IPS DF 4.7 (cell line): Measurements from ENCODE around the gene RFC3.
"Not testable (repeated sequence)": the region's sequence is repeated elsewhere in the genome, so short reads cannot be mapped to it uniquely, and the experiment has no call there.

Source experiments
- DNase-seq: peaks from one replicate; pipeline ENCODE4 v3.0.0-alpha.2; 2013; ENCODE audit warnings: low spot score; ENCODE audit errors: extremely low read depth

Gene RFC3

GRCh38 chr13:33817901-33818706, at the start of gene RFC3:
Gene RFC3, plus strand, starts transcription at chr13:33818149. Its CDS starts 30 bp downstream, at chr13:33818179.
- DNase-seq = peak; percentile 53

DNA sequence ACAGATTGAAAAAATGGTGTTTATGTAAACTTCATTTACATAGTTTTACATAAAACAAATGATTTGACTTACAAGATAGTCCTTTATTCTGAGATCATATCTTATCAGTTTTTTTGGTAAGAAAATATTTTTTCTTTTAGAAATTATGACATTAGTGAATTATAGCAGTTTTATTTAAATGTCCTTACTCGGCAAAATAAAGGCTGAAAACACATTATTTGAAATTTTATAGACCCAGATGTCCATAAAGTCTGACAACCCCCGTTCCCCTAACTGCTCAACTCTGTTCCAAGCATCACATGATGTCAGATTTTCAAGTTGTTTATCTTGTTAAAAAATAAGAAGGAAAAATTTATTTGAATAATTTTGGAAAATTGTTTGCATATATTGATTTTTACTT, 46.7 kb upstream of the RFC3 start:
- DNase-seq = no peak

GRCh38 chr13:33773790-33774462, 44.0 kb upstream of the RFC3 start:
- DNase-seq = no peak

DNA sequence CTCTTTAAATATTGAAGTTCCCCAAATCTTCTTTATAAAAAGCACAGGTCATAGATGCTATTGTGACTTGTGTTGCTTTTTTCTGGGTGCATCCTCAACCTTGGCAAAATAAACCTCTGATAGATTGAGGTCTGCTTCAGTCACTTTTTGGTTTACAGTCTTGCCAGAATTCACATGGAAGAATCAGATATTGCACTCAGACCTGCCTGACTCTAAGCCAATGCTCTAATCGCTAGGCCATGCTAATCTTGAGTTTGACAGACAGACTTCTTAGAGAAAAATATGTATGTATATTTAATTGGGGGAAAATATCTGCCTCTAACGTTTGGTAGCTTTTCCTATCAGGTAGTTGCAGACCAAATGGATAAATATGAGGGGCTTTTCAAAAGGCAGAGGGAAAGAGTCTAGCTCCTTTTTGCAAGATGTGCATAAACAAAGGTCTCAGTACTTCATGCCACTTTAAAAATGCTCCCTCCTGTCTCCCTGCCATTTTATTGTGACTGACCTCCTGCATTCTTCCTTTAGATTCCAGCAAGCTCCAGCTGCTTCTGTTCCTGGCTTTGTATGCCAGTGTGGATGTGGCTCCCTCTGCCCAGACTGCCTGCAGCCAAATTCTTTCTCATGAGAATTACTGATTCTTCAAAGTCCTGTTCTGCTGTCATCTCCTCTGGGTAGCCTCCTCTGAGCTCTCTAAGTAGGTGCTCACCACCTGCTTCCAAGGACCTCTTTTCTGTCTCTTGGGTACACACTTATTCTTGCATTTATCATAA, 42.4 kb upstream of the RFC3 start:
- DNase-seq = no peak

GRCh38 chr13:33776239-33776881, 41.6 kb upstream of the RFC3 start:
- no peak for DNase-seq

DNA sequence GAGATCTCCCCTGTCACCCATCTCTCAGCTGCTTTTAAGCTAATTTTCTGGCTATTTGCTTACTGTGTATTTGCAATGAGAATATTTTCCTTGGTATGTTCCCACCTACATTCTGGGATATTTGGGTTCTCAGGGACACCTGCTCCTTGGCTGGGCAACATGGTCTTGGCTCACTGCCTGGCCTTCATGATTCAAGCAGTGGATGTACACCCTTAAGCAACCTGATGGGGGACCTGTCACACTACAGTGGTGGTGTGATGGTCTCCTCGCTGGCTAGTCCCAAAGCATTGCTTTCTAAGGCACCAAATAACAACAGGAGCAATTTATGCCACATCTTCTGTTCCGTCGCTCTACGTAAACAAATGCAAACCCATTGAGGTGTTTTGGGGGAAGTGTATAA, 35.3 kb upstream of the RFC3 start:
- no peak for DNase-seq

GRCh38 chr13:33783212-33783611, 34.7 kb upstream of the RFC3 start:
- DNase-seq = not testable (repeated sequence)

DNA sequence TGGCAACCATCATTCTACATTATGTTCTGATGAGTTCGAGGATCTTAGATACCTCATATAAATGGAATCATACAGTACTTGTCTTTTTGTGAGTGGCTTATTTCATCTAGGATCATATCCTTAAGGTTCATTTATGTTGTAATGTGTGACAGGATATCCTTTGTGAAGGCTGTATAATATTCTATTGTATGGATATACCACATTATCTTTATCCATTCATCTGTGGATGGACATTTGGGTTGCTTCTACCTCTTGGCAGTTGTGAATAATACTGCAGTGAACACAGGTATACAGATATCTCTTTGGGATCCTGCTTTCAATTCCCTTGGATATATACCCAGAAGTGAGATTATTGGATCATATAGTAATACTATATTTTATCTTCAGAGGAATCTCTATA, 33.2 kb upstream of the RFC3 start:
- DNase-seq = no peak

- no peak for DNase-seq
Measured at GRCh38 chr13:33785384-33785783, 32.6 kb upstream of the RFC3 start.

- no peak for DNase-seq
Measured at GRCh38 chr13:33787051-33787591, 30.8 kb upstream of the RFC3 start.

- no peak for DNase-seq
Measured at GRCh38 chr13:33789066-33789606, 28.8 kb upstream of the RFC3 start.

DNA sequence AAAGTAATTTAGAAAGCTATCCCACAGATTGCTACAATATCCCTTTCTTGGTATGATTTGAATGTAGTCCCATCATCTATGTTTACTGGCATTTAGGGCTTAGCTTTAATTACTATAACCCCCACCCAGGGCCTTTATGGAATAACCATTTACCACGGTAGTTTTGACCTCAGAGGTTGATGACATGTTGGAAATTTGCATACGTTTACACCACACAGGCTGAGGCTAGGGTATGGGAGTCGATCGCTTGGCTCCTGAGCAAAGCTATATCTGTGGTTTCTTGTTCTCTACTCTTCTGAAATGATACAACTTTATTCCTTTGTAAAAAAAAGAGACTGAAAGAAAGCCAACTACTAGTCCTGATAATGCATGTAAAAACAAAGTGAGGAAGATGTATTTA, 28.2 kb upstream of the RFC3 start:
- DNase-seq = no peak

DNA sequence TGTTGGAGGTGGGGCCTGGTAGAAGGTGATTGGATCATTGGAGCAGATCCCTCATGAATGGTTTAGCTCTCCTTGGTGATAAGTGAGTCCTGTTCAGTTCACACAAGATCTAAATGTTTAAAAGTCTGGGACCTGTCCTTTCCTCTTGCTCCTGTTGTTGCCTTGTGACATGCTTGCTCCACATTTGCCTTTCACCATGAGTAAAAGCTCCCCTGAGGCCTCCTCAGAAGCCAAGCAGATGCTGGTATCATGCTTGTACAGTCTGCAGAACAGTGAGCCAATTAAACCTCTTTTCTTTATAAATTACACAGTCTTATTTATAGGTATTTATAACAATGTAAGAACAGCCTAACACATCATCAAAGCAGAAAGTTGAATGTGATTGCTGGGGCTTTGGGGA, 24.2 kb upstream of the RFC3 start:
- DNase-seq = no peak

GRCh38 chr13:33794576-33794975, 23.4 kb upstream of the RFC3 start:
- no peak for DNase-seq

DNA sequence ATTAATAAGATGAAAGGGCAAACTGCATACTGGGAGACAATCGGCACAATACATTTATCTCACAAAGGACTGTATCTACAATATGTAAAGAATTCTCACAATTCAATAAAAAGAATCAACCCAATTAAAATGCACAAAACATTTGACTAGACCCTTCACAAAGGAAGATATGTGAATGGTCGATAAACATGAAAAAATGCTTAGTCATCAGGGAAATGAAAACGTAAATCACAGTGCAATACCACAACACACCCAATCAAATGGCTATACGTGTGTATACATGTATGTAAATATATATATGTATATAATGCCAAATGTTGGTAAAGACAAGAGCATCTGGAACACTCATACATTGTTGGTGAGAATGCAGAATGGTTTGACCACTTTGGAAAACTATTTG, 21.9 kb upstream of the RFC3 start:
- DNase-seq = no peak

GRCh38 chr13:33797622-33798021, 20.3 kb upstream of the RFC3 start:
- no peak for DNase-seq

DNA sequence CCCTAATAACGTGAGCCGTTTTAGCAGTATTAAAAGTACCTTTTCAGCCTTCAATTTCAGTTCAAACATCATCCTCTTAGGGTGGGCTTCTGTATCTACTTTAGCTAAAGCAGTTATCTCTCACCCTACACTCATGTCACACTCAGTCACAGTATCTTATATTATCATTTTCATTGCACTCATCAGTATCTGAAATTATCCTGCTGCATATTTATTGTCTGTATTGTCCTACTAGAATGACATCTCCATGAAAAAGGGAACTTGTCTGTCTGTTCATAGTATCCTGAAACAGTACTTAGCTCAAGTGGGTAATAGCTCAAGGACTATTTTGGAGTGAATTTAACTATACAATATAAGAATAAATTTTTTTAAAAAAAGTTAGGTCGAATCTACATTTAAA, 19.9 kb upstream of the RFC3 start:
- DNase-seq = no peak

- DNase-seq = no peak
Measured at GRCh38 chr13:33799950-33800592, 17.9 kb upstream of the RFC3 start.

- no peak for DNase-seq
Measured at GRCh38 chr13:33800646-33801186, 17.2 kb upstream of the RFC3 start.

- DNase-seq = no peak
Measured at GRCh38 chr13:33806470-33807248, 11.3 kb upstream of the RFC3 start.
